Stimulated activated CD4-positive, alpha-beta T cell treated with anti-CD3 and anti-CD28 coated beads, TNF-alpha, amount 100 ng/mL, for 48 hours (primary cell): Measurements from ENCODE around the gene STIM2.

Source experiments
- DNase-seq, 3 donors: peaks; one replicate each; pipeline ENCODE4 v3.0.0-alpha.2; 2020; ENCODE audit warnings: low read depth in 3 of 3

Gene STIM2

DNA sequence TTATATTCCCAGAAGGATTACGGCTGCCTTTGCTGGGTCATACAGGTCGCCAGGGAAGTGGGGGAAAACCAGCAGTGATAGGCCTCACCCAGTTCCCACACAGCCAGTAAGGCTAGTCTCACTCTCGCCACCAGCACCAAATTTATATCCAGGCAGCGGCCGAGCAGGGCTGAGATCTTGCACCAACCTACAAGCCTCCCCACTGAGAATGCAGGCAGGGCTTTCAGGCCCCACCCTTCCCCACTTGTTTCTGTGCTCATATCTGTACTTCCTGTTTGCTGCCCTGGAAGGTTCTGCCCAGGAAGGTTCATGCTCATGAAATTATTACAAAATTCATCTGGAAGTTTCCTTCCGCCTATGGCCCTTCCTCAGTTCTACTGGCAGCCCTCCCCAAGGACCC lies 179.7 kb downstream of the STIM2 start:
- no peak for DNase-seq

DNA sequence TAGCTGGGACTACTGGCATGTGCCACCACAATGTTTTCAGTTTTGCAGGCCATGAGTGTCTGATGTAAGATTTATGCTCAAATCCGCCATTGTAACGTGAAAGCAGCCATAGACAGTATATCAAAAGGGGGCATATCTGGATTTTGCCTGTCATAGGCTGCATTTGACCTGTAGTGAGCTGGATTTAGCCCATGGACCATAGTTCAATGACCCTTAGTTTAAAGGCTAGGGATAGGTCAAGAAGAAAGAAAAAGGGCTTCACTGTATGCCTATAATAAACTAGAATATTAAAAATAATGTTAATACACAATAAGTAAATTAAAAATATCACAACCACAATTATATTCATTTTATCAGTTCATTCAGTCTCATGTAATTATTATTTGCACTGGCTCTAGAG lies 181.8 kb downstream of the STIM2 start:
- DNase-seq = no peak

DNA sequence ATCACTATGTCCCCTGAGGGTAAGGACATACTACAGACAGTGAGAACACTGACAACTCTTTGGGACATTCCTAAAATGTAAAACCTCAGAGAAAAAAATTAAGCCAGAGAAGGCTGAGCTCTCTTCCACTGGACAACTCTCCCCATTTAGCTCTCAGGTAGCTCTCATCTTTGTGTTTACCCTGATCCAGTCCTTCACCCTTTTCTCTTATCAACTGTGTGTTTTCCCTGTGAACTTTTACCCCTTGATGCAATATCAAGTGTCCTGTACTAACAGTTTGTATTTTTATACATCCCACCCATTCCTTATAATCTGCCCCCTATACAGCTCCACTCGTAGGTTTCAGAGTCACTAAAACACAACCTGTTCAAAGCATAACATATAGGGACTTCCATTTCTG lies 182.6 kb downstream of the STIM2 start:
- DNase-seq = no peak

GRCh38 chr4:27046851-27047250 lies 186.2 kb downstream of the STIM2 start:
- DNase-seq = no peak

GRCh38 chr4:27048429-27049238 lies 188.0 kb downstream of the STIM2 start:
- no peak for DNase-seq

DNA sequence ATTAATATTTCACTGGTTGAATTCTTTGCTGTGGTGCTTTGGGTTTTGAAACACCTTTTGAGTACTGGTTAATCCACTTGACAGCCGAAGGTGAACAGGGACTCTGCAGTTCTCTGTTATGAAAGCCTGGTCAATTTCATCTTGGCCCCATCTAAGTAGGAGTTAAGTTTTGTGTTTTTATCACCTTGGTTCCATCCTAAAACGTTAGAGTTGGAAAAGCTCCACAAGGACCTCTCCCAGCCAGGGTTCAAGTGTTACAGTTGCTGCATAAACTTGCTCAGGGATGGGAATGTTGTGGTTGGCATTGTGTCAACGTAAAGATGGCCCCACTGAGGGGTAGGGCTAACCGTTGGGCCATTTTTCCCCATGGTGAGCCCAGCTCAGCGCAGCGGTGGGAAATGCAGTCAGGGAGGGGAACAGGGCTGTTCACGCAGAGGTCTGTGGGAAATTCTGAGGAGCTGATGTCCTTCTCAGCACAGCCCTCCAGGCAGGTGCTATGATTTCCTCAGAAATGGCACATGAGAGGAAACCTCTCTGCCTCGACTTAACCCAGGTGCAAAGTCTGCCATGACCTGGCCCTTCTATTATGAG lies 188.7 kb downstream of the STIM2 start:
- DNase-seq = no peak

- no peak for DNase-seq
Measured at GRCh38 chr4:27050731-27051130, 190.1 kb downstream of the STIM2 start.

DNA sequence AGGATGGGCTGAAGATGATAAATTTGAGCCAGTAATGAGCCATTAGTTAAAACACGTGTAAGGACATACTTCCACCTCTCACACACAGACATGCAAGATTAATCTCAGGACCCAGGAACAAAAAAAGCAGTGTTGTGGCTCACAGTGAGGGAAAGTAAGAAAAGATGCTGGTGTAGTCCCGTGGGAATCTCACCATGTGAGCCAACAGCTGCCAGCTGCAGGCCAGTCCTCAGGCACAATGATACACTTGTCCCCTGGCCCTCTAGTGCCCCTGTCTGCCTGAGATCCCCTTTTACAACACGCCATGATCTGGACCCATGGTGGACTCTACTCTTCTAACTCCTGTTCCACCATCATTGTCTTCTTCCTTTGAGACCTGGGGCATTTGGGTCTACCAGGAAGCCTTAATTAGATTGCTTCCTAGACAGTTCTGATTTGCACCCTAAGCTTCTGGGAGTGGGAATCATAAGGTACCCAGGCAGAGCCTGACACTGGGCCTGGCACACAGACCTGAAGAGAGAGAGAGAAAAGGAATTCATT lies 194.7 kb downstream of the STIM2 start:
- DNase-seq = no peak

DNA sequence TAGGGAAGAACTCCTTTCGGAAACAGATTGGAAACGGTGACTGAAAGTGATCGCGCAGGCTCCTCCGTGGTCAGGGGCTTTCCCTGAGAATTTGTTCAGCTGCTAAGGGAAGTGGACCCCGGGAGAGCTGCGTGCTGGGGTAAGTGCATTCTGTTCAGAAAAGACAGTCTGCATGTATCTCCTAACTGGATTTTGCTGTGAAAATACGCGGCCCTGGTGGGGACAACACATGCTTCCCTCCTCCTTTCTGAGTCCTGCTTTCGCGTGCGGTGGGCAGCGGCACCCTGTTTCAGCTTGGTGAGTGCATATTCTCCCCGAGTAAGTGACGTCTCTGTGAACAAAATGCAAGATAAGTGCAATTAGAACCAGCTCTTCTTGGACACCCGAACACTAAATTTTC lies 195.6 kb downstream of the STIM2 start:
- DNase-seq = no peak

DNA sequence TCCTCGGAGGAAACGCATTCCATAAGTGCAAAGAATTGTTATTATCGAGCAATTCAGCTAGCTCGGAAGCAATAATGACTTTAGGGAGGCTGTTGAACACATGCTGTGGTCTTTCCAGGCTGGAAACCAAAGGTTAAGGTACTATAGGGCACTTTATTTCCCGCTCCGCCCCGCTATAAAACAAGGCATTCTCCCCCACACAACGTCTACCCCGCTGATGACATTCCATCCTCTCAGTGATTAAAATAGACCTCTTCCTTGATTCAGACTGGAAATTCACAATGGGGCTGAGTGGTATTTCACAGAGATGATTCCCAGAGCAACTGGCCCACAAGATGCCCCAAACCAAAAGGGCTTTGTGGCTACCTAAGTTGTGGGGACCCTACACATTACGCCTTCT lies 196.4 kb downstream of the STIM2 start:
- no peak for DNase-seq

DNA sequence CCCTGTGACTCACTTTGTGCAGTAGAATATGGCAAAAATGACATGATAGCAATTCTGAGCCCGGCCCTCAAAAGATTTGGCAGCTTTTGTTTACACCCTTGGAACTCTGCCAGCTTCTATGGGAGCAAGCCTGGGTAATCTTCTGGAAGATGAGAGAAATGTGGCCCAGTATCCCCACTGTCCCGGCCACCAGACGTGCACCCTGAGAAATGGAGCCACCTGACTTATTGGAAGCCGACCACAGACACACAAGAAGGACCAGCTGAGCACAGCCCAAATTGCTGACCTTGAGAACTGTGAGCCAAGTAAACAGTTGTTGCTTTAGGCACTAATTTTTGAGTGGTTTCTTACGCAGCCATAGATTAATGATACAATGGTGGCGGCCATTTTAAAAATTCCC lies 197.0 kb downstream of the STIM2 start:
- DNase-seq = no peak

DNA sequence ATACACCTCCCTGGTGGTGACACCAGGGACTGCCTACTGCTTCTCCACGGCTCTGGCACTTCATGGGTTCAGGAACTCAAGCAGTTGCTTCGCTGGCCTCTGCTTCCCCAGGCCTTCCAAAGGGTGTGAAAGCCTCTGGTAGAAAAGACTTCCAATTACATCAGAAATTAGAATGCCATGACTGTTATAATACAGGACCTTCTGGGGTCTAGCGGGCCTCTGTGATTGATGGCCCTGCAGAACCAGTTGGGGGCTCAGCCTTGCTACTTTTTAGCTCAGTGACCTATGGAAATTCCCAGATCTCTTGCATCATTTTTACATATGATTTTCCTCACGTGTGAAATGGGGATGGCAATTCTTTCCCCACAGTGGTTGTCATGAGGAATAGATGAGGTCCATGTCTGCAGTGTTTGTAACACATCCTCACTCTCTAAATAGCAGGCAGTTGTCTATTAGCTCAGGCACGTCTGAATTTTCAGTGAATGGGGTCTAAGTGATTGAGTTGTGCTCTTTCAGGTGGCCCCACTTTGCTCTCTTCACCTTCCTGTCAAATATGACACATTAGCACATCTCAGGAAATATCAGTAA lies 198.3 kb downstream of the STIM2 start:
- DNase-seq = no peak

GRCh38 chr4:27059446-27059845 lies 198.8 kb downstream of the STIM2 start:
- no peak for DNase-seq

DNA sequence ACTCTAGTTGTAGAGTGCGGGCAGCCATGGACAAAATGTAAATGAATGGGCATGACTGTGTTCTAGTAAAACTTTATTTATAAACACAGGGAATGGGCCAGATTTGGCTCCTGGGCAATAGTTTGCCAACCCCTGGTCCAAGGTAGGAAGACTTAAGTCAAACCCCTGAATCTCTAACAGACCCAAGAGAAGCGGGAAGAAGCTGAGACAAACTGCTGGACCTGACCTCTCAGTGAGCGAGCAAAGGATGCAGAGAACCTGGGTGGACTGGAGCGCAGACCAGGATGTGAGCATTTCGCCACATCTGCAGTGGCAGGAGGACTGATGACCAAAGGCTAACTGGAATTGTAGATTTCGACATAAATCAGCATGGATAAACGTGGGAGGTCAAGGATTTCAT lies 201.6 kb downstream of the STIM2 start:
- DNase-seq = no peak

DNA sequence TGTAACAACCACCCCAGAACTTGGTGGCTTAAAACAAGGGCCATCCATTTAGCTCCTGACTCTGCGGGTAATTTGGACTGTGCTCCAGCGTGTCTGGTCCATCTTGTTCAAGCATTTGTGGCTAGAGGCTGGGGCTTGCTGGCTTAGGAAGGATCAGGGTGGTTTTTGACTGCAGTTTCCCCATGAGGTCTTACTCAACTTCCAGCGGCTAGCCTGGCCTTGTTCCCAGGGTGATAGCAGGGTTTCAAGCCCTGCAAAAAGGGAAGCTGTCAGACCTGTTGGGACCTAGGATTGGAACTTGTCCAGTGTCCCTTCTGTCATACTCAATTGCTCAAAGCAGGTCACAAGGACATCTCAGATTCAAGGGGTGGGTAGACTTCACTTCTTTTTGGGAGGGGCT lies 205.9 kb downstream of the STIM2 start:
- no peak for DNase-seq

DNA sequence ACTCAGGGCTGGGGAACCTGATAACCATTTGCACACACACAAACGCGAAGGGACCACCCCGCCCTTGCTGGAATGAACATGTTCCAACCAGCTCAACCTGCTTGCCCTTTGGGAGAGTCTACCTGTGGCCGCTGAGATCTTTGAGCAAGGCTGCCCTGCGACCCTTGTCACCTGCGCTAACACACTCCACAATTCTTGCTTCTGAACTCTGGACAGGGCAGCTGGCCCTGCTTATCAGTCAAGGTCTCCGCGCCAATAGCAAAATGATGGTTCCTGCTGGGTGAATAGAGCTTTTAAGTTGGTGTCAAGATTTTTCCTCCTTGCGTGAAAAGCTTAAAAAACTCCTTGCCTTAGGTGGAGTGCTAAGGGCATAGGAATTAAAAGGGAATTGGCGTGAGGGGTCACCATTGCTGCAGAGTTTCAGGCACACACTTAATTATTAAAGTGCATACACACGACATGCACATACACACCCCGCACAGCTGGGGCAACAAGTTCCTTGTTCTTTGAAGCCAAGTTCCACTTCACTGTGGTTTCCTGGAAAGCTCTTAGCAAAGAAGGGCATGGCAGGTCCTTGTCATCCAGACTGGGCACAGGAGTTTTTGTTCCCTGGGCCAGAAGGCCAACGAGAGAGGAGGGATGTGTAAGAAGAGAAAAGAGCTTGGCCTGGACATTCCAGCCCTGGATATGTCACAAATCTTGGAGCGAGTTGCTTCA lies 207.7 kb downstream of the STIM2 start:
- DNase-seq = no peak
